A549 (cell line): Measurements from ENCODE around the gene NFATC2. TPM values are rescaled to one million over a fixed set of nuclear protein-coding genes. Genes with fewer than 3 reads are reported as not detected.

Source experiments
- ATAC-seq, 2 experiments: fragments of 200-7000 bp in 1 of 2; fragments of >200 bp in 1 of 2; cut with Nextera tagmentation in 1 of 2; cut with Tn5 transposase in 1 of 2; 3 replicates each; pipeline versions ENCODE4 v1.8.0 to v1.9.1; 2018 to 2020; ENCODE audit warnings: mild to moderate bottlenecking in 1 of 2, moderate library complexity in 1 of 2
- CTCF ChIA-PET: fragments of 300-600 bp; sonication (Branson Sonifier 250); formaldehyde crosslinking; extraction: SDS; loops from one replicate; lab custom pipeline; 2021; ENCODE audit warnings: antibody characterized with exemption, inconsistent platforms; lab: Yijun Ruan, JAX
- POLR2A ChIA-PET: fragments of 350-600 bp; formaldehyde crosslinking; extraction: SDS; loops from one replicate; lab custom pipeline; 2021; ENCODE audit warnings: antibody characterized with exemption, inconsistent platforms; lab: Yijun Ruan, JAX
- DNase-seq, 2 experiments: peaks; one replicate each; pipeline versions ENCODE4 v3.0.0 to v3.0.0-alpha.2; 2011 to 2016; ENCODE audit warnings: low read depth in 1 of 2, low spot score in 1 of 2
- FAIRE-seq: peaks from 2 replicates; lab custom pipeline; 2011; peaks lifted over from hg19 to GRCh38; lab: Jason Lieb, UNC
- H3K27ac ChIP-seq, 2 experiments: fragments of >200 bp; sonication (Bioruptor Twin); formaldehyde crosslinking; 3 replicates each; pipeline ENCODE4 v1.5.1; 2016 to 2017
- H3K4me1 ChIP-seq: fragments of >200 bp; sonication (Bioruptor Twin); formaldehyde crosslinking; 3 replicates; pipeline ENCODE4 v1.6.1; 2016
- H3K4me2 ChIP-seq: fragments of >200 bp; sonication (Bioruptor Twin); formaldehyde crosslinking; 3 replicates; pipeline ENCODE4 v1.6.1; 2016
- H3K4me3 ChIP-seq: fragments of >200 bp; sonication (Bioruptor Twin); formaldehyde crosslinking; 3 replicates; pipeline ENCODE4 v1.5.1; 2016
- H3K9me3 ChIP-seq: fragments of >200 bp; sonication (Bioruptor Twin); formaldehyde crosslinking; 3 replicates; pipeline ENCODE4 v1.6.1; 2016
- ATOH8 ChIP-seq: fragments of 250-450 bp; sonication (Bioruptor Pico); IDR thresholded peaks from 2 replicates; pipeline ENCODE4 v1.5.0; 2020; ENCODE audit warnings: low read depth, mild to moderate bottlenecking, moderate library complexity
- BHLHE40 ChIP-seq: IDR thresholded peaks from 2 replicates; pipeline ENCODE4 v1.6.1; 2012; ENCODE audit warnings: low read depth, low read length, inconsistent platforms
- CHD2 ChIP-seq: fragments of 150-350 bp; IDR thresholded peaks from 2 replicates; pipeline ENCODE4 v1.6.1; 2014; ENCODE audit warnings: low read length; ENCODE audit not compliant: partially characterized antibody
- CHD4 ChIP-seq: fragments of 200-600 bp; sonication (generic); IDR thresholded peaks from 2 replicates; pipeline ENCODE4 v1.6.1; 2016; ENCODE audit warnings: antibody characterized with exemption, mild to moderate bottlenecking, borderline replicate concordance
- ELK1 ChIP-seq: fragments of 150-350 bp; IDR thresholded peaks from 2 replicates; pipeline ENCODE4 v1.6.1; 2014; ENCODE audit warnings: low read depth, mild to moderate bottlenecking, low read length
- FOSL2 ChIP-seq, 2 experiments: fragments of 450-650 bp in 1 of 2; fragments of >200 bp in 1 of 2; sonication (Bioruptor Twin) in 1 of 2; formaldehyde crosslinking; IDR thresholded peaks; 2 replicates each; pipeline versions ENCODE4 v1.5.0 to v1.6.1; 2016 to 2020; ENCODE audit warnings: mild to moderate bottlenecking in 1 of 2, moderate library complexity in 1 of 2
- HES2 ChIP-seq: fragments of >200 bp; sonication (Bioruptor Twin); formaldehyde crosslinking; IDR thresholded peaks from 2 replicates; pipeline ENCODE4 v1.6.1; 2016
- HMGXB4 ChIP-seq: fragments of 250-450 bp; sonication (Bioruptor Pico); IDR thresholded peaks from 2 replicates; pipeline ENCODE4 v1.5.0; 2021; ENCODE audit warnings: mild to moderate bottlenecking, moderate library complexity, borderline replicate concordance
- JUN ChIP-seq, 2 experiments: fragments of >200 bp; sonication (Bioruptor Twin); formaldehyde crosslinking; IDR thresholded peaks; 2 replicates in 1 of 2; 3 replicates in 1 of 2; pipeline ENCODE4 v1.6.1; 2016 to 2017
- JUNB ChIP-seq: fragments of >200 bp; sonication (Bioruptor Twin); formaldehyde crosslinking; IDR thresholded peaks from 2 replicates; pipeline ENCODE4 v1.6.1; 2016
- KDM1A ChIP-seq: fragments of 200-600 bp; sonication (generic); IDR thresholded peaks from 2 replicates; pipeline ENCODE4 v1.6.1; 2016; ENCODE audit warnings: low read depth, mild to moderate bottlenecking
- NPAS2 ChIP-seq: fragments of 250-450 bp; sonication (Bioruptor Pico); IDR thresholded peaks from 2 replicates; pipeline ENCODE4 v1.8.0; 2022; ENCODE audit warnings: mild to moderate bottlenecking, moderate library complexity, borderline replicate concordance
- PHF8 ChIP-seq: fragments of 200-600 bp; sonication (generic); IDR thresholded peaks from 2 replicates; pipeline ENCODE4 v1.6.1; 2016; ENCODE audit warnings: low read depth, mild to moderate bottlenecking, antibody characterized with exemption, moderate library complexity, borderline replicate concordance
- POLR2AphosphoS2 ChIP-seq: conservative IDR thresholded peaks from 2 replicates; pipeline ENCODE4 v1.6.1; 2012; ENCODE audit warnings: low read length, improper control_type of control experiment, inconsistent platforms
- REST ChIP-seq: fragments of 200-600 bp; sonication (generic); IDR thresholded peaks from 2 replicates; pipeline ENCODE4 v1.6.1; 2016; ENCODE audit warnings: antibody characterized with exemption, mild to moderate bottlenecking, moderate library complexity
- SMC3 ChIP-seq: fragments of >200 bp; sonication (Bioruptor Twin); formaldehyde crosslinking; IDR thresholded peaks from 3 replicates; pipeline ENCODE4 v1.6.1; 2018; ENCODE audit warnings: inconsistent platforms
- SREBF2 ChIP-seq: fragments of 450-650 bp; IDR thresholded peaks from 2 replicates; pipeline ENCODE4 v1.6.1; 2014; ENCODE audit warnings: mild to moderate bottlenecking, moderate library complexity
- TFCP2L1 ChIP-seq: fragments of 250-450 bp; sonication (Bioruptor Pico); IDR thresholded peaks from 2 replicates; pipeline ENCODE4 v1.5.0; 2021; ENCODE audit warnings: mild to moderate bottlenecking
- USF2 ChIP-seq: fragments of 450-650 bp; IDR thresholded peaks from 2 replicates; pipeline ENCODE4 v1.6.1; 2014; ENCODE audit warnings: antibody characterized with exemption
- ZC3H11A ChIP-seq: fragments of 450-650 bp; IDR thresholded peaks from 2 replicates; pipeline ENCODE4 v1.6.1; 2014; ENCODE audit warnings: antibody characterized with exemption, mild to moderate bottlenecking
- WGBS: methylation state at CpG from one replicate; pipeline ENCODE4 v1.1.6; 2017; ENCODE audit errors: missing lambda C conversion rate; 5-methylcytosine and 5-hydroxymethylcytosine counted together
- polyA plus RNA-seq, 4 experiments: library from polyadenylated mRNA; depleted of rRNA in 3 of 4; stranded (reverse); fragments of >200 nt; fragmentation: RNase III in 1 of 4; extraction: RNeasy Plus Mini Kit Qiagen cat#74134 plus additional on column Dnase treatment in 1 of 4; gene quantifications; 2 replicates in 3 of 4; 3 replicates in 1 of 4; pipeline ENCODE4 v1.2.3, GENCODE V29; 2011 to 2017

NFATC2 gene
- polyA plus RNA-seq, 2 of the 4 experiments (the other 2 are of a cell fraction), result 0.75 to 1.6 TPM

GRCh38 chr20:51514249-51514648, 28.3 kb downstream of the NFATC2 start:
- WGBS, result 72% methylated on average over 3 of the region's 3 CpGs
- Histone ChIP-seq H3K4me2 (no peak overlapping the region), H3K9me3 (no peaks in the 10 kb centered on the region), H3K27ac (no peak overlapping the region), H3K4me3 (no peak overlapping the region), H3K4me1 (no peaks in the 10 kb centered on the region)
- ATAC-seq (no peak), DNase-seq (no peak), FAIRE-seq (no peak)
- ChIA-PET CTCF (interaction anchor here (1.2 to 1.6 kb wide), 4 partner anchors 19 to 261 kb away, joined by 3 to 4 read pairs (median 3); no protein-coding TSS in a partner anchor), POLR2A (no interaction called here)
- no peak for TF ChIP-seq FOSL2 (IDR thresholded peaks at IDR 0.05)
- no peak for TF ChIP-seq FOSL2 (CRISPR knock-in tag; IDR thresholded peaks at IDR 0.05)
- no peak for TF ChIP-seq HES2

GRCh38 chr20:51513545-51513944, 29.0 kb downstream of the NFATC2 start:
- Histone ChIP-seq H3K9me3 (no peaks in the 10 kb centered on the region), H3K4me1 (no peaks in the 10 kb centered on the region), H3K4me2 (no peak overlapping the region), H3K27ac (no peak overlapping the region)
- CTCF ChIA-PET, result interaction anchor here (1.2 to 1.6 kb wide), 3 partner anchors 20 to 81 kb away, joined by 3 to 4 read pairs (median 3); no protein-coding TSS in a partner anchor
- WGBS, result 84% methylated on average over 4 of the region's 4 CpGs
- peak; percentile 25 to 47; a peak in 1 of 6 replicates for ATAC-seq
- TF ChIP-seq KDM1A, result no peak
- no peak for TF ChIP-seq PHF8
- TF ChIP-seq REST, result no peak
- no peak for TF ChIP-seq JUN (IDR thresholded peaks at IDR 0.05)
- TF ChIP-seq HMGXB4 (CRISPR knock-in tag), result no peak
- no peak for TF ChIP-seq POLR2AphosphoS2
- TF ChIP-seq SREBF2, result no peak
- no peak for TF ChIP-seq JUNB
- TF ChIP-seq USF2, result no peak
- no peak for TF ChIP-seq BHLHE40
- no peak for TF ChIP-seq ELK1
- TF ChIP-seq CHD4, result no peak
- TF ChIP-seq TFCP2L1 (CRISPR knock-in tag), result no peak
- TF ChIP-seq NPAS2 (CRISPR knock-in tag), result no peak
- TF ChIP-seq ATOH8 (CRISPR knock-in tag), result no peak
- TF ChIP-seq ZC3H11A, result no peak
- TF ChIP-seq CHD2, result no peak
- TF ChIP-seq SMC3, result no peak
- no peak for TF ChIP-seq HES2
- TF ChIP-seq, all 56 proteins: peak for 0
- POLR2A ChIA-PET, result no interaction called here
- no peak overlapping the region for H3K4me3 ChIP-seq
- FAIRE-seq, result no peak
- DNase-seq, result no peak
